NCI-H1694 (cell line): ENCODE results near the gene IPPK.

Source experiments
- DNase-seq: peaks from one replicate; lab custom pipeline; 2025; lab: John Stamatoyannopoulos, UW

IPPK gene

DNA sequence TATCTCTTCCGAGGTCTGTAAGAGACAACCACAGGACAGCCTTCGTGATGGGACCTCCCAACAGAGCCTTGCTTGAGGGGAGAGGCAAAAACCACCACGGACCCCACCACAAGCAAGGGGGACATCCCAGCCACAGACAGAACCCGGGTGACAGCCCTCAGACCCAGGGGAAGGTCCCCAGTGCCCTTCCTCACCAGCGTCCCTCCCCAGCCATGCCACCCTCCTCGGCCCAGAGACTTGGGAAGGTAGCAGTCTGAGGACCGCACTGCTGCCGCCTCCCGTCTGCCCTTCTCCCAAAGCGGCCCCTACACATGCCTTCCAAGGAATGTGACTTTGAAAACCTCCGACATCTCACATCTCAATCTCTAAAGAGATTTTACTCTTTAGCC lies 13.4 kb downstream of the IPPK start:
- DNase-seq: no peak

DNA sequence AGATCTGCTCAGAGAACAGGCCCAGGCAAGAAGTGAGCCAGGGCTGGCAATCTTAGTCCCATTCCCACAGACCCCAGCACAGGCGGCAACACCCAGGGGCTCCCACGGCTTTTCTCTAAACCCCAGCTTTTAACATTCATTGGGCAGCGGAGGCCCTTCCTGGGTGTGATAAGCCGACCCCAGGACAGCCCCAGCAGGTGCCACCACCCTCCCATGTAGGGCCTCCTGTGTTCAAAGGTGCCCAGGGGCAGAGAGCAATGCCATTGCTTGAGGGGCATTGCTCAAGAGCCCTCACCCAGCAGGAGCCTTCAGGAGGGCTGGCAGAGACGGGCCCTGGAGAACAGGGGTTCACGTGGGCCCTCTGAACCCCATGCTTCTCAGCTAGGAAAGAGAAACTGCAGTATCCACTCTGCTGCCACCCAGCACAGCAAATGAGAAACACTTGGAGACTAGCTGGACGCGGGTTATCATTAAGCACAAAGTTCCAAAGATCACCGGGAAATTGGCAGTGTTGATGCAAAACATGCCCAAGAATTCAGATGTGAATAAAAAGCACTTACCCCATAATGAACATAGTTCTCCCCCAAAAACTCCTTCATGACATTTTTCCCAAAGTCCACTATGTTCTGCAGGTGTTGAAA lies 13.9 kb downstream of the IPPK start:
- DNase-seq: no peak

DNA sequence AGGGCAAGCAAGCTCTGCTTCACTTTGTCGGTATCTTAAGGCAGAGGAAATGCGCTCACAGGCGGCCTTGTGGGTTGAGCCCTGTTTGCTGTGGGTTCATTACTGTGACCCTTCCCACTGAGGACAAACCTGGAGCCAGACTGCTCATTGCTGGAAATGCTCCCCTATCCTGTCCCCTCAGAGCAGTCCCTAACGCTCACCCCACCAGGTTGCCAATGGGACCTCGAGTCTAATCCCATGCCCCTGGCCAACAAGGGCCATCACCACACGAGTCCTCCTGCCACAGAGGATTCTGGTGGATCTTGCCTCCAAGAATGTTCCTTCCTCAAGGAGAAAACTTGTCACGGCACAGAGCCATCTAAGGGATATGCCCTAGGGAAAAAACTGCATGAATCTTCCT lies 14.6 kb downstream of the IPPK start:
- DNase-seq: no peak

DNA sequence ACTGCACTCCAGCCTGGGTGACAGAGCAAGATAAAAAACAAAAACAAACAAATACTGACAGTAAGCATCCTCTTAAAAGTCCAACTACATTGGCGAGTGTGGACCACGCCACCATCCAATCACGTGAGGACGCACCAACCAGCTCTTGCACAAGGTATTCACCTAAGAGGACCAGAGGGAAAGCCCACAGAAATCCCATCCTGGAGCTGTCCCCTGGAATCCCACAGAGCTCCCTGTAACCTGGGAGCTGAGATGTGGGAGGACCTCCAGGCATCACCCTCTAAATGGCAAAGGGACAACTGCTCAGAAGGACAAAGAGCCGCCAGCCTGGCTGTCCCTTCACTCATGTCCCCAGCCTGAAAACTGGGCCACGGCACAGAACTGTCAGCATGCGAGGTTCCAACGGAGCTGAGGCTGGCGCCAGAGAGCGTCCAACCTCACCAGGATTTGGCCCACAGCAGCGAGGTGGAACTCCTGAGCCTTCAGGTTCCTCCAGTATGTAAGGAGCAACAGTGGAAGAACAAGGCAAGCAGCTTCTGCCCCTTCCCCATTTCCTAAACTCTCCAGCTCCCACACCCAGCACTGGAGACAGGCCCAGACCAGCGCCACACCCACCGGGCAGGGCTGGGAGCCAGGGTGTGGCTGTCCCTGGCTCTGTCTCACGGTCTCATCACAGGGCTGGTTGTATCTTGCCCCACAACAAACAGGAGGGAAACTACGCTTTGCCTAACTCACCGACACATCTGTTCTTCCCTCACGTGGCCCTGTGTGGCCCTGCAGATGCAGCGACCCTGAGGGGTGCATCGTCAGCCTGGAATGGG lies 15.2 kb downstream of the IPPK start:
- DNase-seq: no peak

DNA sequence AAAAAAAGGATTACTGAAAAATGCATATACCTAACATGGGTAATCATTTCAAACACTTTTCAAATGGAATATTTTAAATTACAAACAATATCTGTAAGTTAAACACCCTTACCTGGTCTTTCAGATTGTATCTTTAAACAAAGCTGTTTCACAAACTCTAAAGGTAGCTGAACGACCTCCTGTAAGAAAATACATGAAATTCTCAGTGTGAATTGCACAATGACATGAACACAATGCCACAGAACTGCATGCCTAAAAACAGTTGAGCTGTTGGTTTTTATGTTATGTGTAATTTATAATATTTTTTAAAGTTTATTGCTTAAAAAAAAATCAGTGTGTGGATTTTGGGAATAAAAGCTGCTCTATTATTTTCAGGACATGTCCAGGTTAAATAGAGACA lies 17.5 kb downstream of the IPPK start:
- DNase-seq: no peak

DNA sequence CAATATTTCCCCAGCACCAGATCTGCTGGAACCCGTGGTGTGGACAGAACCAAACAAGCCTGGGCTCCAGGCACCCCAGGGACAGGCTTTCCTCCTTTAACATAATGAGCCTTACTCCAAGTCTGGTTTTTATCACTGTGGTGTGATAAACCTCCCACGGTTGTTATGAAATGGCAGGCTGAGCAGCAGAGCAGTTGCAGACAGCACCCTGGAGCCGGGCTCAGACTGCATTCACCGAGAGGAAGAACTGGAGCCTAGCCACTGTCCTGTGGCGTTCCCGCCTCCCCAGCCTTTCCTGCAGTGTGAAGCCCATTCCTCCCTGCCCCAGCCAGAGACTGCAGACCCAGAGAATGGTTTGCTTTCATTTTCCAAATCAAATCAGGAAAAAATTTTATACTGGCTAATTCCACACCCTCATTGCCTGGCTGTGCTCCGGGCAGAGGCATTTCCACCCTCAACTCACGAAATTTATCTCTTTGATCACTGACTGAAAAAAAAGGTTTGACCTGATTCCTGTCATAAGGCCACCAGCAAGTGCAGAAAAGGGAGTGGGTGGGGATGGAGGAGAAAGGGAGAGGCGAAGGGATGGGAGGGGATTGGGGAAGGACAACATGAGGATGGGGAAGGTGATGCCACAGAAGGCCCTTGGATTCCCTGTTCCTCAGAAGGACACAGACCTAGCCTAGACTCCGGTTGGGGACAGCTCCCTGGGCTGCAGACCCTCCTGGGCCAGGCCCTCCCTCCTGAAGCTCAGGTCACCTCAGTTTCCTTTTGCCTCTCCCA lies 18.9 kb downstream of the IPPK start:
- DNase-seq: no peak

DNA sequence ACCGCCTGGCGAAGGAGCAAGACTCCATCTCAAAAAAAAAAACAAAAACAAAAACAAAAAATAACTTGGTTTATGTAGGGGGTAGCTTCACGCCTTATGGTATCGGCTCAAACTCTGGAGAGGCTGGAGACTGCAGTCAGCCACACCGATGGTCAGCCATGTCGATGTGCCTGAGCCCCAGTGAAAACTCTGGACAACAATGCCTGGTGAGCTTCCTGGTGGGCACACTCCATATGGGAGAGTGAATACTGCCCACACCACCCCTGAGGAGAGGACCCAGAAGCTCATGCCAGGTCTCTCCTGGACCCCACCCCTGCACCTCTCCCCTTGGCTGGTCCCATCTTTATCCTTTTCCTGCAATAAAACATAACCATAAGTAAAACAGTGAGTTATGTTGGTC lies 19.6 kb downstream of the IPPK start:
- DNase-seq: no peak

DNA sequence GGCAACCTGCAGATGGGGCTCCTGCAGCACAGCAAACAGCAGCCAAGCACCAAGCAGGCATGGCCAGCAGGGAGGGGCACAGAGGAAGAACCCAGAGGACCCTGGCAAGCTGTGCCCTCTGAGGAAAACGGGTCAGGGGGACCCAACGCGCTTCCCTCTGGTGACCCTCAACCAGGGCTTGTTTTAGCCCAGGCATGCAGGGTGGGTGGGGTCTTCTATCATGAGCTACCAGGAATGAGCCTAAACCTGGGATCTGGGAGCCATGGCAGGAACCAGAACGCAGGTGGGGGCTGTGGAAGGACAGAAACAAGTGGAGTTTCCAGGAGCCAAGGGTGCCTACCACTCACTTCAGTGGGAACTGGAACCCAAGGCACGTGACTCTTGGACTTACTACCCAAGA lies 20.9 kb downstream of the IPPK start:
- no peak for DNase-seq

DNA sequence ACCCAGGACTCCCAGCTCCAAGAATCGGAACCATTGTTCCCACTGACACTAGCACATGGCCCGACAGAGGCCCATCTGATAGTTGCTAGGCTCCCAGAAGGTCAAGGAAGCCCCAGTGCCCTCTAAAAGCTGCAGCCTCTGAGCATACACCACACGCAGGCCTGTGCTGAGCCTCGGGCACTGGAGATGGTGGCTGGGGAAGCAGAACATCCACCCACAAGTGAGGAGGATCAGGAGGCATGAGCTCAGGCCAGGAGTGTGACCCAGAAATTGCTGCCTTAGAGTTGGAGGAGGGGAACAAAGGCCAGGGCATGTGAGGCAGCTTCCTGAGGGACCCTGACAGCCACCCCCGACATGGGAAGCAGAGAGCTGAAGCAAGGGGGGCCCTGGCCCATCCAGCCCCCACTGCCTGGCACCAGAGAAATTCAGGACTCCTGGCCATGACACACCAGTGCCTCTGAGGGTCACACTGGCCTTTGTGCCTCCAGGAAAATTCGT lies 21.4 kb downstream of the IPPK start:
- no peak for DNase-seq

DNA sequence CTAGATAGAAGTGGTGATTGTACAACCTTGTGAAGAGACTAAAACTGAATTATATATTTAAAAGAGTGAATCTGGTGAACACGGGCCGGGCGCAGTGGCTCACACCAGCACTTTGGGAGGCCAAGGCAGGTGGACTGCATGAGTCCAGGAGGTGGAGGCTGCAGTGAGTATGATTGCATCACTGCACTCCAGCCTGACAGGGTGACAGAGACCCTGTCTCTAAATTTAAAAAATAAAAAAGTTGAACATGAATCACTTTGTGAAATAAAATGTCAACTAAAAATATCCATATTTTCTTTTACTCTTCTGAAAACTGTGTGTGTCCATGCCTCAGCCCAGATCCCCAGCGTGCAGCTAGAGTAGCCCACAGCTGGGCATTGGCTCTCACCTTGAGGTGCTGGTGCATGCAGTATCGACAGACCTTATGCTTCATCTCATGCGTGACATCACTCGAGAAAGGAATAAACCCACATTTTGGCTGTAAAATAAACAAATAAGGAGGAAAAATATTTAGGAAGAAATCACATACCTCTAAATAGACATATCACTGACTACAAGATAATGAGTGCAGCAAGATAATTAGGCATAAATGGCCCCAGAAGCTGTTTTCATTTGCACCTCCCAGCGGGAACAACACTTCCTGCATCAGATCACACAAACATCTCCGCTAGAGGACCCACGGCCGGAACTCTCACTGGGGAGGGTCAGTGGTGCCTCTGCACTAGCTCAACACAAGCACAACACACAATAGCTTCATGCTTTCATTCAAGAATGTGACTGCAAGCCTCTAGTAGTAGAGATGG lies 22.1 kb downstream of the IPPK start:
- DNase-seq: no peak

DNA sequence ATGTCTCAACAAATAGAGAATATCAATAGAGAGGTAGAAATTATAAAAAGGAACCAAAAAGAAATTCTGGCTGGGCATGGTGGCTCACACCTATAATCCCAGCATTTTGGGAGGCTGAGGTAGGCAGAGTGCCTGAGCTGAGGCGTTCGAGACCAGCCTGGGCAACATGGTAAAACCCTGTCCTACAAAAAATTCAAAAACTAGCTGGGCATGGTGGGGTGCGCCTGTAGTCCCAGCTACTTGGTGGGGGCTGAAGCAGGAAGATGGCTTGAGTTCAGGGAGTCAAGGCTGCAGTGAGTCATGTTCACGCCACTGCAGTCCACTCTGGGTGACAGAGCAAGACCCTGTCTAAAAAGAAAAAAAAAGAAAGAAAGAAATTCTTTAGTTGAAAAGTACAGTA lies 24.9 kb downstream of the IPPK start:
- no peak for DNase-seq

DNA sequence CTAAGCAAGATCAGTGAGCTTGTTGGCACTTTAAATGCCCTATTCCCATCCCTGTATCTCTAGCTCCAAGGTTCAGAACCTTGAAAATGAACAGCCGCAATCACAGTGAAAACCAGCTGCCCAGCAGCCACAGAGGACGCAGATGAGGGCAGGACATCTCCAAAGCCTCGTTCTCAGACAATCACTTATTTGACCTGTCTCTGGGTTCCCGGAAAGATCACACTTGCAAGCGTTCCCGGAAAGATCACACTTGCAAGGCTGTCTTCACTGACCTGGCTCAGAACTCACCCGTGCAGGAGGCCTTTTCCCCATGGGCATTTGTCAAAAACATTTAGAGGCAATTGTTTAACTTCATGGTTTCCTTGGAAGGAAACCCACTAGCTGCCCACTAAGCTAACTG lies 25.7 kb downstream of the IPPK start:
- DNase-seq: no peak

DNA sequence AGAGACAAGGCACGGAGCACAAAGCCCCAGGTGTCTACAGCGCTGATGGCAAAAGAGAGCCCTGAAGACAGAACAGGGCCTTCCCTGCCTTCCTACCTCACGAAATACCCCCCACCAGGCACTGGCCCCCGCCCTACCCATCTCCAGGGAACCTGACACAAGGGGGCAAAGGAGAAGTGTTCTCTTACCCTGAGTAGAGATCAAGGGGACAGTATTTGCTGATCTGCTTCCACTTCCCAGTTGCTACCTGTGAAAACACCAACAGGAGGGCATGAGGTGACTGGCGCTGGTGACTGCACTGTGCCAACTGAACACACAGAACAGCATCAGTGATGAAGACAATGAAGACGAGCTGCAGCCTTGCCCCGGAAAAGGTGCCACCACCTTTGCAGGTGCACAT lies 27.4 kb downstream of the IPPK start:
- DNase-seq: no peak

DNA sequence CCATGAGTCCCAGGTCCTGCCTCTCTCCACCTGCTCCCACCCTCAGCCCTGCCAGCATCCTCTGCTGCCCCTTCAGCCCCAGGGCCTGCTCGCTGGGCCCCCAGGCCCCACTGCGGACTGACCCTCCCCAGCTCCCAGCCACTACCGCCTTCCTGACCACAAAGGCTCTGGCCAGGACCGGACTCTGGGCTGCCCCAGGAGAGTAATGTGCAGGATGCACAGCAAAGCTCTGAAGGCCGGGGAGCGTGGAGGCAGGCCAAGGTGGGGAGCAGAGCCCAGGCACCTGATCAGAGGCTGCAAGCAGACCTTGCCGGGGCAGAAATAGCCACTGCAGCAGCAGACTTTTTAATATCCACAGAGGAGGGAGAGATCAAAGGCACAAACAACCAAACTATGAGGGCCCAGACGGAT lies 27.9 kb downstream of the IPPK start:
- no peak for DNase-seq

DNA sequence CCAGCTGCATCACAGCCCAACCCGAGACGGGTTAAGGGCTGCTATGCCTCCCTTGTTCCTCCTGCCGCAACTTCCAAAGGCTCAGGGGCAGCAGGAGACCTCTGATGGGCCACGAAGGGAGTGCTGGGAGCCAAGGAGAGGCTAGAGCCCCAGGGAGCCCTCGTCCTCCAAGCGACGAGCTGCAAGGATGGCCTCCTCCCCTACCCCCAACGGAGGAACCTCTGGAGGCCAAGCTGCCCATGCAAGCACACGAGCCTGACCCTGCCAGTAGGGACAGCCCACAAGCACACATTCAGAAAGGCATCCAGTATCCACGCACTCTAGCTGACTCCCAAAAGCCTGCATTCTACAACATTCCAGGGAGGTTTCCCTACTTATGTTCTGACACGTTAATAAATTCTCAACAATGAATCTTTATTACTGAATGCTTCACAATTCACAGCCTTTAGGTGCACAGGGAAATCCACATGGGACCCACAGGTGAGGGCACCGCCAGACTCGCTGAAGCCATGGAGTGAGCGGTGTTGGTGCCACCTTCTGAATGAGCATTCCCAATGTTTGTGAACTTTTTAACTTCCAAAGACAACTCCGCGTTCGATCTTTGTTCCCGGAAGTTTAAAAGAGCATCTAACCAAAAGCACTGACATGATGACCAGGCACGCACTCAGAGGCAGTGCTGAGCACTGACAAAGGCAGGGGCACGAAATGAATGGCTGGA lies 28.7 kb downstream of the IPPK start:
- DNase-seq: no peak

DNA sequence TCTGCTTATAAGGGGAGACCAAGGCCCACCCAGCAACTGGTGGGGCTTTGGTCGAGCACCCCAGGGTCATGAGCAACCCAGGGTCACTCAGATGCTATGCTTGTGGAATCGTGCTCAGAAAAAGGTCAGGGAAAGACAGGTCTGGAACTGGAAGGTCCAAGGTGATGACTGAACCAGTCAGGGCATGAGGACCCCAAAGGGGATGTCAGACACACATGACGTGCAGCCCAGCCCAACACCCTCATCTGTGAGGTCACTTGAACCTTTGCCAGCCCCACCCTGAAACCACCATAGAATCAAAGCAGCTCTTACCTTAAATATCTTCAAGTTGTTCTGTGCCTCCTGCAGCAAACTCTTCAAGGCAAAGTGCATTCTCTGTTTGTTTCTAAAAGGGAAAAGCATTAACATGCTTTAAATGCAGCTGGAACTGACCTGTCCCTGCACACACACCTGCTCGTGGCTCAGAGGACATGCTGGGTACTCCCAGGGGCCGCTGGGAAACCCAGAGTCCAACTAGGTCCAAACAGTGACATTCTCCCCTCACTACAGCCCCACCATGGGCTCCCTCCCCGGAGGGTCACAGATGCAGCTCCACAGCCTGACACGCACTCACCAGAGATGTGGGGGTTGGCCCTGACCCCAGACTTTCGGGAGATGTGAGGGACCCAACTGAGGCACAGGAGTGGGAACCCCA lies 29.4 kb downstream of the IPPK start:
- no peak for DNase-seq

DNA sequence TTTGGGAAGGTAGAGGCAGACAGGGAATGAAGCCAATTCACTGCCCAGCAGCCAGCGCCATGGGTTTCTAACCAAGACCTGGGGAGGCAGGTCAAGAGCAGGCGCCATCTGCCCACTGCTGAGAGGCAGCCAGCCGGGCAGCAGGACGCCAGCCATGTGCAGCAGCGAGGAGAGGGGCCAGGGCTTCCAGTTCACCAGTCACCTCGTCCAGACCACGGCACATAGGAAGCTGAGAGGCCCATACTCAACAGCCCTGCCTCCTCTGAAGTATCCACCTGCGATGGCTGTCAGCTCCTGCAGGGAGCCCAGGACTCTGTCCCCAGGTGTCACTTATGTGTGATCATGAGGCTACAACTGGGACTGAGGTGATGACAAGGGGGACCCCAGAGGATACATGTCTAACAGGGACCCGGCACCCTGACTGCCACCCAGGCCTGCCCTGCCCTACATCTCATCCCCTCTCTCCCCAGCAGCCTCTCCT lies 30.1 kb downstream of the IPPK start:
- DNase-seq: no peak

DNA sequence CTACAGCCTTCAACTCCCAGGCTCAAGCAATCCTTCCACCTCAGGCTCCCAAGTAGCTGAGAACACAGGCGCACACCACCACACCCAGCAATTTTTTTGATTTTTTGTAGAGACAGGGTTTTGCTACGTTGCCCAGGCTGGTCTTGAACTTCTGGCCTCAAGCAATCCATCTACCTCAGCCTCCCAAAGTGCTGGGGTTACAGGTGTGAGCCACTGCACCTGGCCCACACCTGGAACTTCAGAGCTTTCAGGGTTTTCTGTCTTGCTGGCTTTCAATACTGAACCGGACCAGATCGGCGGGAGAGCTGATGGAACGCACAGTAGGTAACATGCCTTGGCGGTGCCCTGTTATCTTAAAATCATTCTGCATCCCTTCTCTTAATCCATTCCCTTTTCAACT lies 30.8 kb downstream of the IPPK start:
- no peak for DNase-seq

DNA sequence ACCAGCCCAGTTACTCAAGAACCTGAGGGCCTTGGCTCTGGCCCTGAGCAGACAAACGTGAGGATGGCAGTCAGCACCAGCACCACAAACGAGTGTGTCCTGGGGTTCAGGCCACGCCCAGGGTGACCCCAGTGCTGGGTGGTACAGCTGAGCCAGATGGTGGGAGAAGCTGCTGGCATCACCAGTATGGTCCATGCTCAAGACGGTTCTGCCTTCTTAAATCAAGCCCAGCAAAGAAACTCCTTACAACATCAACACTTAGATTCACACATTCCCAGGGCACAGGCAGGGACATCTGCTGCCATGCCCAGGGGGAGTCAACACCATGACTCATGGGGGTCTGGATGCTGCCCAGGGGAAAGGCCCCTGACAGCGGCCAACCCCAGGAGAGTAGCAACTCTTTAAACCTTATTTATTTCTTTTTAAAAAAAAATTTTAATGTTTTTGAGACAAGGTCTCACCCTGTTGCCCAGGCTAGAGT lies 31.3 kb downstream of the IPPK start:
- no peak for DNase-seq

DNA sequence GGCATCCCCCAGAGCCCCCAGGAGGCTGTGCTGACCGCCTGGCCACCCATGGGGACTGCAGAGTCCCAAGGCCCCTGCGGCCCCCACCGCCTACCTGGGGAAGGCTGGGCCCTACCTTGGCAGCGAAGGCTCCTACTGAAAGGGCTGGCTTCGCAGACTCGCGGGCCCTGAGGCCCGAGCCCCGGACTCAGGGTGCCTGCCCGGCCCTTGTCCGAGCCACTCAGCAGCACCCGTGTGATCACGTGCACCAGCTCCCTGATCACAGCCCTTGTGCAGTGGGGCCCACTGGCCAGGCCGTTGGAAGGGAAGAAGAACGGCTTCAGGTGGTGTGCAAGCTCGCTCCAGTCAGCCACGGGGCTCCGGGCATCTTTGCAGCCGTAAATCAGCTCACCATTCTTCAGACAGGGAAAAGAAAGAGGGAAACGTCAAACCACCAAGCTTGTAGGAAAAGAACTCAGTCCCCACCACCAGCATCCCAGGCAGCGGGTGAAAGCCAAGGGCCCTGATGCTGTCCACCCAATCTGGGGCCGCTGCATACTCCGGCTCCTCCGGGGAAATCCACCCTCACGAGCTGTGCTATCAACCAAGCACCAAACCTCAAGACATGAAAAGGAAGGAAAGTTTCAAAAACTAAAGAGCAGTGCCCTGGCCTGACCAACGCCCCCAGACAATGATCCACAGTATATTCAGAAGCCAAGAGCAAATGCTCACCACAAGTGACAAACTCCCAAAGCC lies 31.9 kb downstream of the IPPK start:
- no peak for DNase-seq
